Neural cell (in vitro differentiated cells): ENCODE results near the gene MDGA2.

ENCODE experiments used
- CTCF ChIP-seq: fragments of 450-650 bp; IDR thresholded peaks from 2 replicates; pipeline ENCODE4 v1.5.1; 2014; ENCODE audit warnings: antibody characterized with exemption, mild to moderate bottlenecking, moderate library complexity; ENCODE audit not compliant: poor library complexity, severe bottlenecking
- EP300 ChIP-seq: fragments of 450-650 bp; conservative IDR thresholded peaks from 2 replicates; pipeline ENCODE4 v1.6.1; 2014; ENCODE audit warnings: antibody characterized with exemption, mild to moderate bottlenecking, moderate library complexity; ENCODE audit not compliant: poor library complexity, severe bottlenecking
- EZH2 ChIP-seq: fragments of 200-600, 300-800 bp; shearing (Covaris generic), sonication (generic); IDR thresholded peaks from 2 replicates; pipeline ENCODE4 v1.6.1; 2014; ENCODE audit warnings: antibody characterized with exemption, low read length, borderline replicate concordance, mild to moderate bottlenecking; ENCODE audit not compliant: insufficient read depth, poor library complexity, severe bottlenecking
- REST ChIP-seq: IDR thresholded peaks from 2 replicates; pipeline ENCODE4 v1.6.1; 2012; ENCODE audit warnings: borderline replicate concordance
- TAF1 ChIP-seq: IDR thresholded peaks from 2 replicates; pipeline ENCODE4 v1.6.1; 2012; ENCODE audit warnings: low read depth

GRCh38 chr14:46951103-46951502 is 724.3 kb downstream of the MDGA2 start:
- no peak for TF ChIP-seq CTCF
- no peak for TF ChIP-seq EP300
- no peak for TF ChIP-seq REST
- no peak for TF ChIP-seq EZH2
- no peak for TF ChIP-seq TAF1
